Measurements from ENCODE around the gene RNF187. TPM values are rescaled to one million over a fixed set of nuclear protein-coding genes. Genes with fewer than 3 reads are reported as not detected.
"Not testable (repeated sequence)": the region's sequence is repeated elsewhere in the genome, so short reads cannot be mapped to it uniquely, and the experiment has no call there.

The RNF187 gene
- total and polyA plus RNA-seq, 2 experiments from 2014 or later: 52.4 to 135 TPM

- DNase-seq (ENCODE audit: low spot score): no peak
- no peaks in the 10 kb centered on the region for H3K79me2 ChIP-seq
- H3K27ac ChIP-seq: peak overlapping the region; percentile 30
- WGBS (ENCODE audit: low lambda C conversion rate, missing lambda C conversion rate): 62% methylated on average over 13 of the region's 13 CpGs
- peaks cover 6% of the 10 kb centered on the region for H3K4me1 ChIP-seq (ENCODE audit: insufficient read depth)
- no peaks in the 10 kb centered on the region for H3K9me3 ChIP-seq (ENCODE audit: low read depth)
- H3K4me3 ChIP-seq: peak overlapping the region; percentile 36
- H4K20me1 ChIP-seq (ENCODE audit: insufficient read depth, poor library complexity, severe bottlenecking): no peaks in the 10 kb centered on the region
- H3K27me3 ChIP-seq: peaks cover 61% of the 10 kb centered on the region
- TF ChIP-seq EZH2 (IDR thresholded peaks at IDR 0.05; ENCODE audit: borderline replicate concordance) (no peak), CTCF (IDR thresholded peaks at IDR 0.05; ENCODE audit: poor library complexity) (no peak), EZH2phosphoT487 (IDR thresholded peaks at IDR 0.05; ENCODE audit: low read depth, severe bottlenecking, unreplicated experiment) (no peak)
- no peaks in the 10 kb centered on the region for H3K36me3 ChIP-seq (replicated peaks; ENCODE audit: insufficient read depth, low read depth)
- peak overlapping the region; percentile 53 for H2AFZ ChIP-seq
- peak overlapping the region; percentile 70 for H3K4me2 ChIP-seq
- H3K9me2 ChIP-seq (replicated peaks; ENCODE audit: insufficient read depth): no peaks in the 10 kb centered on the region
Observed at GRCh38 chr1:228465141-228465540, 22.0 kb upstream of the RNF187 start.

- WGBS (ENCODE audit: low lambda C conversion rate, missing lambda C conversion rate): 87% methylated on average over 8 of the region's 8 CpGs
- no peak for DNase-seq (ENCODE audit: low spot score)
- Histone ChIP-seq H3K79me2 (no peaks in the 10 kb centered on the region), H4K20me1 (ENCODE audit: insufficient read depth, poor library complexity, severe bottlenecking) (no peaks in the 10 kb centered on the region), H3K27ac (no peak overlapping the region), H3K27me3 (peaks cover 61% of the 10 kb centered on the region), H2AFZ (no peak overlapping the region), H3K4me3 (no peak overlapping the region), H3K9me2 (replicated peaks; ENCODE audit: insufficient read depth) (no peaks in the 10 kb centered on the region), H3K9me3 (ENCODE audit: low read depth) (no peaks in the 10 kb centered on the region), H3K4me1 (ENCODE audit: insufficient read depth) (peaks cover 6% of the 10 kb centered on the region), H3K36me3 (replicated peaks; ENCODE audit: insufficient read depth, low read depth) (no peaks in the 10 kb centered on the region), H3K4me2 (peak overlapping the region; percentile 70)
- TF ChIP-seq EZH2 (IDR thresholded peaks at IDR 0.05; ENCODE audit: borderline replicate concordance) (no peak), EZH2phosphoT487 (IDR thresholded peaks at IDR 0.05; ENCODE audit: low read depth, severe bottlenecking, unreplicated experiment) (no peak)
Observed at GRCh38 chr1:228465571-228466146, 21.5 kb upstream of the RNF187 start.

GRCh38 chr1:228468188-228468587 lies 19.0 kb upstream of the RNF187 start:
- H3K36me3 ChIP-seq (replicated peaks; ENCODE audit: insufficient read depth, low read depth); H3K9me2 ChIP-seq (replicated peaks; ENCODE audit: insufficient read depth); H3K79me2 ChIP-seq; H4K20me1 ChIP-seq (ENCODE audit: insufficient read depth, poor library complexity, severe bottlenecking); H3K4me3 ChIP-seq; H3K27ac ChIP-seq; H3K9me3 ChIP-seq (ENCODE audit: low read depth); H3K4me1 ChIP-seq (ENCODE audit: insufficient read depth); H3K4me2 ChIP-seq; H2AFZ ChIP-seq; DNase-seq (ENCODE audit: low spot score): not testable (repeated sequence)
- peaks cover 43% of the 10 kb centered on the region for H3K27me3 ChIP-seq
- 66% methylated on average over 2 of the region's 2 CpGs for WGBS (ENCODE audit: low lambda C conversion rate, missing lambda C conversion rate)

GRCh38 chr1:228469413-228470162 lies 17.6 kb upstream of the RNF187 start:
- 85% methylated on average over 33 of the region's 33 CpGs for WGBS (ENCODE audit: low lambda C conversion rate, missing lambda C conversion rate)
- Histone ChIP-seq H3K27ac (no peak overlapping the region), H3K27me3 (peaks cover 34% of the 10 kb centered on the region), H3K4me1 (ENCODE audit: insufficient read depth) (no peaks in the 10 kb centered on the region), H4K20me1 (ENCODE audit: insufficient read depth, poor library complexity, severe bottlenecking) (no peaks in the 10 kb centered on the region), H2AFZ (no peak overlapping the region), H3K79me2 (no peaks in the 10 kb centered on the region), H3K4me3 (no peak overlapping the region), H3K9me2 (replicated peaks; ENCODE audit: insufficient read depth) (no peaks in the 10 kb centered on the region), H3K9me3 (ENCODE audit: low read depth) (no peaks in the 10 kb centered on the region), H3K36me3 (replicated peaks; ENCODE audit: insufficient read depth, low read depth) (no peaks in the 10 kb centered on the region), H3K4me2 (no peak overlapping the region)
- TF ChIP-seq CTCF (IDR thresholded peaks at IDR 0.05; ENCODE audit: poor library complexity) (no peak), EZH2 (IDR thresholded peaks at IDR 0.05; ENCODE audit: borderline replicate concordance) (no peak), EZH2phosphoT487 (IDR thresholded peaks at IDR 0.05; ENCODE audit: low read depth, severe bottlenecking, unreplicated experiment) (no peak)
- DNase-seq (ENCODE audit: low spot score): no peak

All from hepatocyte (in vitro differentiated cells).